ENCODE data around the gene CCDC43. TPM values are rescaled to one million over a fixed set of nuclear protein-coding genes. Genes with fewer than 3 reads are reported as not detected.
A peak's percentile ranks its signal among the peaks of the same experiment; 100 is the strongest.
"Not testable (repeated sequence)": the region's sequence is repeated elsewhere in the genome, so short reads cannot be mapped to it uniquely, and the experiment has no call there.

Gene CCDC43
- total RNA-seq, 4 donors from 2014 or later, result 11.2 to 13.3 (median 12.2) TPM

DNA sequence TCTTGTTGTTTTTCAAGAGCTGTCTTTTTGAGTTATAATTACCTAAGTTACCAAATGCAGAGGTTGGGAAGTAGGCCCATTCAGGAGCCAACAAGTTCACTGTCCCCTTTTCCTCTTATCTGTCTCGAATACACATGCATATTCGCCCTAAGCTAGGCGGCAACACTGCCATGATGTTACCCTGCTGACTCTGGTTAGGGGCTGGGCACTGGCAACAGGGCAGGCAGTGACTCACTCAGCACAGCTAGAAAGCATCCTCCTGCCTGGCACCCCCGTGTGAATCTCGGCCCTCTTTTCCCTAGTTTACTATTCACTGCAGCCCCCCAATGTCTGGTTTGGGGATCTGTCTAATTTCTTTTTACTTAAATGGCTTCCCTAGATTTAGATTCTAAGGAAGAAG, 32.7 kb upstream of the CCDC43 start:
- TF ChIP-seq, protein P1, sequence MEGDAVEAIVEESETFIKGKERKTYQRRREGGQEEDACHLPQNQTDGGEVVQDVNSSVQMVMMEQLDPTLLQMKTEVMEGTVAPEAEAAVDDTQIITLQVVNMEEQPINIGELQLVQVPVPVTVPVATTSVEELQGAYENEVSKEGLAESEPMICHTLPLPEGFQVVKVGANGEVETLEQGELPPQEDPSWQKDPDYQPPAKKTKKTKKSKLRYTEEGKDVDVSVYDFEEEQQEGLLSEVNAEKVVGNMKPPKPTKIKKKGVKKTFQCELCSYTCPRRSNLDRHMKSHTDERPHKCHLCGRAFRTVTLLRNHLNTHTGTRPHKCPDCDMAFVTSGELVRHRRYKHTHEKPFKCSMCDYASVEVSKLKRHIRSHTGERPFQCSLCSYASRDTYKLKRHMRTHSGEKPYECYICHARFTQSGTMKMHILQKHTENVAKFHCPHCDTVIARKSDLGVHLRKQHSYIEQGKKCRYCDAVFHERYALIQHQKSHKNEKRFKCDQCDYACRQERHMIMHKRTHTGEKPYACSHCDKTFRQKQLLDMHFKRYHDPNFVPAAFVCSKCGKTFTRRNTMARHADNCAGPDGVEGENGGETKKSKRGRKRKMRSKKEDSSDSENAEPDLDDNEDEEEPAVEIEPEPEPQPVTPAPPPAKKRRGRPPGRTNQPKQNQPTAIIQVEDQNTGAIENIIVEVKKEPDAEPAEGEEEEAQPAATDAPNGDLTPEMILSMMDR (IDR thresholded peaks at IDR 0.05), result no peak
- TF ChIP-seq POLR2A (IDR thresholded peaks at IDR 0.05) (no peak), POLR2AphosphoS5 (IDR thresholded peaks at IDR 0.05) (no peak), EP300 (IDR thresholded peaks at IDR 0.05) (no peak)
- 84% methylated on average over 5 of the region's 5 CpGs for WGBS
- no peaks in the 10 kb centered on the region for H3K9me3 ChIP-seq
- peak in 1 of 2 donors; percentile 41 for DNase-seq (ENCODE audit: low spot score in 2 of 2)
- H3K27me3 ChIP-seq, result no peaks in the 10 kb centered on the region
- H3K4me1 ChIP-seq, result no peaks in the 10 kb centered on the region
- H3K27ac ChIP-seq, result no peak overlapping the region
- H3K36me3 ChIP-seq, result peaks cover 9% of the 10 kb centered on the region
- no peak overlapping the region for H3K4me3 ChIP-seq

DNA sequence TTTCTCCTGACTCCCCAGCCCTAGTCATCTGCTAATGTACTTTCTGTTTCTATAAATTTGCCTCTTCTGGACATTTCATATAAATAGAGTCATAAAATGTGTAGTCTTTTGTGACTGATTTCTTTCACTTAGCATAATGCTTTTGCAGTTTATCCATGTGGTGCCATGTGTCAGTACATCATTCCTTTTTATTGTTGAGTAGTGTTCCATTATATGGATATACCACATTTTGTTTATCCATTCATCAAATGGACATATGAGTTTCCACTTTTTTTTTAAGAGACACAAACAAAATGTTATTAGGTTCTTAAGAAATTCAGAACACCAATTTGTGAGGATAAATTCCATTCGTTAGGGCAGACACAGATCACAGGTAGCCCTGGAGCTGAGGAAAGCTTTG, 29.9 kb upstream of the CCDC43 start:
- peaks cover 9% of the 10 kb centered on the region for H3K36me3 ChIP-seq
- DNase-seq (ENCODE audit: low spot score in 2 of 2), result no peak
- H3K4me1 ChIP-seq, result no peaks in the 10 kb centered on the region
- H3K9me3 ChIP-seq, result no peaks in the 10 kb centered on the region
- WGBS, result 87% methylated on average over 1 of the region's 1 CpG
- H3K27ac ChIP-seq, result no peak overlapping the region
- no peaks in the 10 kb centered on the region for H3K27me3 ChIP-seq
- H3K4me3 ChIP-seq, result no peak overlapping the region
- TF ChIP-seq EP300 (IDR thresholded peaks at IDR 0.05) (no peak), POLR2AphosphoS5 (IDR thresholded peaks at IDR 0.05) (no peak), POLR2A (IDR thresholded peaks at IDR 0.05) (no peak)
- TF ChIP-seq, protein P1 (IDR thresholded peaks at IDR 0.05), result no peak

DNA sequence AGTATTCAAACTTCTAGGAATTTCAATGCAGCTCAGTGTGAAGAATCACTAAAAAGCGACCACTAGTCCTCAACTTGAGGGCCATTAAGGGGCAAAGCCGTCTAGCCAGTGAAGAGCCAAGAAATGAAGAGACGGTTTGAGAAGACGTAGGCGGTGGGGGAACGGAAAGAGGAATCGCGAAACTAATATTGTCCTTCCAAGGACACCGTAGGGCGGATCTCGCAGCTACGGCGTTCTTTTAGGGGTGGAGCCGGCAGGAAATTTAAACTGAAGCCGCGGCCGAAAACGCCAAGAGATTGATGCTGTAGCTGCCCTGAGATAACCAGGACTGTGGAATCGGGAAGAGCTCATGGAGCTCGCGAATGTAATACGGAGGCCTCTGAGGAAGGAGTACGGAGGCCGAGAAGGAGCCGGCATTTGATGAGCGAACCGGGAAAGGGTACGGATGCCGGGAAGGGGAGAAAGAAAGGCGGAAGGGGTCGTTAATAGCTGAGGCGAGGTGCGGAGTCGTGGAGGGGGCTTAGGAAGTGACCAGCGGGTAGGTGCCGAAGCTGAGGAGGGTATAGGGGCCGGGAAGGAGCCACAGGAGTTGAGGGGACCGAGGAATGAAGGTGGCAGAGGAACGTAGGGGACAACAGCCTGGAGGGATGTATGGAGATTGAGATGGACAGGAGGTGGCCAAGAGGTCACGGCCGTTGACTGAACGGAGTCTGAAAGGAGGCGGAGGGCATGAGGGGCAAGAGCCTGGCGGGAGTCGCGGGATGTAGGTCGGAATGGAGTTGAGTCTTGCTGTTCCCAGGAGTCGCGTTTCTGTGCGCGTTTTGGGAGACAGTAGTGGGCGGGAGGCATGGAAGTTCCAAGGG, 19.1 kb upstream of the CCDC43 start, which contains the start of gene DBF4B:
Gene DBF4B, plus strand, starts transcription at position 265 of the 863 bp plus-strand sequence. Its CDS starts 156 bp downstream, at position 421.
- peak within 1 kb of the TSS; percentile 63 for H3K27ac ChIP-seq
- TF ChIP-seq EP300 (IDR thresholded peaks at IDR 0.05) (no peak), POLR2AphosphoS5 (IDR thresholded peaks at IDR 0.05) (peak in 2 of 3 donors; percentile 34 to 37)
- TF ChIP-seq, protein P1 (IDR thresholded peaks at IDR 0.05), result no peak
- peak within 1 kb of the TSS; percentile 78 for H3K4me3 ChIP-seq
- H3K4me1 ChIP-seq, result peaks cover 20% of the 10 kb centered on the region
- H3K27me3 ChIP-seq, result no peaks in the 10 kb centered on the region
- WGBS, result under 1% methylated on average over 52 of the region's 52 CpGs
- no peaks in the 10 kb centered on the region for H3K9me3 ChIP-seq
- peak; percentile 81 to 87 for DNase-seq (ENCODE audit: low spot score in 2 of 2)
- no peaks in the 10 kb centered on the region for H3K36me3 ChIP-seq

DNA sequence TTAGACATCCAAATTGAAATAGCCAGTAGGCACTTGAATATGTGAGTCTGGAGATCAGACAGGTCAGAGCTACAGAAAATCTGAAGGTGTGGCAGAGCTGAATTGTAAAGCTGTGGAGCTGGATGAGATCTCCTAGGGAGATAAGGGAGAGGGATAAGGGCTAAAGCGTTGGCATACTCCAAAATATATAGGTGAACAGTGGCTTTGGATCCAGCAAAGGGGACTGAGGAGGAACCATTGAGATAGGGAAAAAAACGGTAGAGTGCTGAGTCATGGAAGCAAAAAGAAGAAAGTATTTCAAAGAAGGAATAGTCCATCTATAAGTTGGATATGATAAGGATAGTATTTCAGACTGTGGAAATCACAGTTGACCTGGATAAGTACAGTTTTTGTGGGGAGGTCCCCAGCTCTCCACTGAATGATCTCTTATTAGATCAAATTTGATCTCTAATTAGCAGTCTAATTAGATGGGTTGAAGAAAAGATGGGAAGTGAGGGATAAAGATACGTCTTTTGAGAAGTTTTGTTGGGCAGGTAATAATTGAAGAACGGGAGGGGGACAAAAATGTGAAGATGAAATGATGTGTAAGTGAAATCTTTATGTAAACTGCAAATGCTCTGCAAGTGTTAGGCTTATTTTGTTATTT, 18.3 kb upstream of the CCDC43 start:
- Histone ChIP-seq H3K9me3 (no peaks in the 10 kb centered on the region), H3K4me1 (peaks cover 20% of the 10 kb centered on the region), H3K36me3 (no peaks in the 10 kb centered on the region), H3K27ac (peak overlapping the region; percentile 63), H3K27me3 (no peaks in the 10 kb centered on the region), H3K4me3 (peak overlapping the region; percentile 78)
- peak in 1 of 2 donors; percentile 1 for DNase-seq (ENCODE audit: low spot score in 2 of 2)
- no peak for TF ChIP-seq EP300 (IDR thresholded peaks at IDR 0.05)
- TF ChIP-seq POLR2A (IDR thresholded peaks at IDR 0.05), result no peak
- TF ChIP-seq POLR2AphosphoS5 (IDR thresholded peaks at IDR 0.05), result no peak
- TF ChIP-seq, protein P1 (IDR thresholded peaks at IDR 0.05), result no peak
- 16% methylated on average over 4 of the region's 4 CpGs for WGBS

DNA sequence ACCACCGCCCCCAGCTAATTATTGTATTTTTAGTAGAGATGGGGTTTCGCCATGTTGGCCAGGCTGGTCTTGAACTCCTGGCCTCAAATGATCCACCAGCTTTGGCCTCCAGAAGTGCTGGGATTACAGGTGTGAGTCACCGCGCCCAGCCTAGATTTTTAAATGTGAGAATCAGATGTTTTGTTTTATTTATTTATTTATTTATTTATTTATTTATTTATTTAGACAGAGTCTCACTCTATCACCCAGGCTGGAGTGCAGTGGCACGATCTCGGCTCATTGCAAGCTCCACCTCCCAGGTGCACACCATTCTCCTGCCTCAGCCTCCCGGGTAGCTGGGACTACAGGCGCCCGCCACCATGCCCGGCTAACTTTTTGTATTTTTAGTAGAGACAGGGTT, 10.7 kb upstream of the CCDC43 start:
- H3K4me1 ChIP-seq; H3K27me3 ChIP-seq; H3K36me3 ChIP-seq; DNase-seq (ENCODE audit: low spot score in 2 of 2); H3K4me3 ChIP-seq; H3K9me3 ChIP-seq; H3K27ac ChIP-seq: not testable (repeated sequence)
- WGBS, result 95% methylated on average over 10 of the region's 10 CpGs

Measured in suprapubic skin (tissue), 4 donors.